ENCODE results near the gene PLXNA2.

GRCh38 chr1:208013210-208013609, 231.0 kb downstream of the PLXNA2 start:
- TF ChIP-seq SPI1 (IDR thresholded peaks at IDR 0.05; ENCODE audit: low read depth, low read length): no peak
- no peak for TF ChIP-seq POLR2A (IDR thresholded peaks at IDR 0.05; ENCODE audit: low read depth, low read length)
- no peak for TF ChIP-seq POLR2AphosphoS5 (IDR thresholded peaks at IDR 0.05; ENCODE audit: low read depth, low read length)
- no peak for TF ChIP-seq TAF1 (IDR thresholded peaks at IDR 0.05; ENCODE audit: low read depth, low read length)
- no peak for TF ChIP-seq PAX5 (IDR thresholded peaks at IDR 0.05; ENCODE audit: insufficient read depth, low read length, severe bottlenecking)

Data from GM12891 (cell line).